Hepatocyte (in vitro differentiated cells): ENCODE data around the gene RSPO1.

Source experiments
- CTCF ChIP-seq: fragments of 200-600 bp; sonication (generic); IDR thresholded peaks from 2 replicates; pipeline ENCODE4 v1.5.1; 2016; ENCODE audit warnings: antibody characterized with exemption, mild to moderate bottlenecking; ENCODE audit not compliant: poor library complexity
- EZH2phosphoT487 ChIP-seq: fragments of 200-600 bp; sonication (generic); IDR thresholded peaks from one replicate; pipeline ENCODE4 v1.6.1; 2018; ENCODE audit warnings: antibody characterized with exemption, mild to moderate bottlenecking, low read depth, moderate library complexity; ENCODE audit not compliant: unreplicated experiment, severe bottlenecking

- TF ChIP-seq EZH2phosphoT487 (no peak), CTCF (no peak)
Measured at GRCh38 chr1:37616330-37616729, 18.4 kb downstream of the RSPO1 start.
